DOHH2 (cell line): ENCODE data around the gene FOXC2.

Experiments used
- H3F3A ChIP-seq: fragments of 200-600 bp; sonication (generic), shearing (Covaris generic); 2 replicates; pipeline ENCODE4 v1.6.0; 2016; ENCODE audit warnings: antibody characterized with exemption, mild to moderate bottlenecking; ENCODE audit not compliant: control insufficient read depth, insufficient read depth
- H3K27ac ChIP-seq: fragments of 200-600 bp; sonication (generic); 2 replicates; pipeline ENCODE4 v1.5.1; 2014; ENCODE audit warnings: low read depth, mild to moderate bottlenecking, low read length, moderate library complexity
- H3K27me3 ChIP-seq: fragments of 200-600 bp; sonication (generic); 2 replicates; pipeline ENCODE4 v1.6.1; 2014; ENCODE audit warnings: mild to moderate bottlenecking, low read length, mixed read lengths; ENCODE audit not compliant: control insufficient read depth
- H3K36me3 ChIP-seq: fragments of 200-600 bp; sonication (generic); 2 replicates; pipeline ENCODE4 v1.6.1; 2014; ENCODE audit warnings: mild to moderate bottlenecking, low read length, moderate library complexity, mixed read lengths; ENCODE audit not compliant: control insufficient read depth
- H3K4me1 ChIP-seq: fragments of 200-600 bp; sonication (generic); 2 replicates; pipeline ENCODE4 v1.6.1; 2014; ENCODE audit warnings: mild to moderate bottlenecking, low read length, mixed read lengths; ENCODE audit not compliant: control insufficient read depth
- H3K4me2 ChIP-seq: fragments of 200-600 bp; sonication (generic); 2 replicates; pipeline ENCODE4 v1.6.0; 2014; ENCODE audit warnings: mild to moderate bottlenecking, low read length, moderate library complexity
- H3K4me3 ChIP-seq: fragments of 200-600 bp; sonication (generic); 2 replicates; pipeline ENCODE4 v1.5.1; 2014; ENCODE audit warnings: mild to moderate bottlenecking, low read length, mixed read lengths
- H3K79me2 ChIP-seq: fragments of 200-600 bp; sonication (generic); 2 replicates; pipeline ENCODE4 v1.6.1; 2014; ENCODE audit warnings: mild to moderate bottlenecking, low read length, mixed read lengths; ENCODE audit not compliant: control insufficient read depth
- H3K9me2 ChIP-seq: fragments of 200-600 bp; sonication (generic); replicated peaks from 2 replicates; pipeline ENCODE4 v1.6.1; 2014; ENCODE audit warnings: mild to moderate bottlenecking, low read length, mixed read lengths; ENCODE audit not compliant: control insufficient read depth
- H3K9me3 ChIP-seq: fragments of 200-600 bp; sonication (generic); 2 replicates; pipeline ENCODE4 v1.6.1; 2014; ENCODE audit warnings: antibody characterized with exemption, low read length, mixed read lengths; ENCODE audit not compliant: control insufficient read depth, insufficient read depth
- H4K20me1 ChIP-seq: fragments of 200-600 bp; sonication (generic); 2 replicates; pipeline ENCODE4 v1.6.0; 2014; ENCODE audit warnings: low read depth, mild to moderate bottlenecking, antibody characterized with exemption, low read length, moderate library complexity; ENCODE audit not compliant: control insufficient read depth, insufficient read depth
- CTCF ChIP-seq: fragments of 200-600 bp; sonication (generic); IDR thresholded peaks from one replicate; pipeline ENCODE4 v1.5.1; 2014; ENCODE audit warnings: antibody characterized with exemption, mild to moderate bottlenecking, low read depth, low read length; ENCODE audit not compliant: poor library complexity, severe bottlenecking
- EZH2phosphoT487 ChIP-seq: fragments of 200-600 bp; sonication (generic); IDR thresholded peaks from 2 replicates; pipeline ENCODE4 v1.6.1; 2017; ENCODE audit warnings: borderline replicate concordance, mild to moderate bottlenecking, antibody characterized with exemption, low read length, moderate library complexity, mixed read lengths

The FOXC2 gene

GRCh38 chr16:86573646-86574508, 7.2 kb downstream of the FOXC2 start:
- Histone ChIP-seq H3K27ac (no peak overlapping the region), H3K27me3 (no peaks in the 10 kb centered on the region), H3F3A (no peaks in the 10 kb centered on the region), H3K9me2 (no peaks in the 10 kb centered on the region), H3K9me3 (no peaks in the 10 kb centered on the region), H3K36me3 (no peaks in the 10 kb centered on the region), H3K4me2 (no peak overlapping the region), H4K20me1 (no peaks in the 10 kb centered on the region), H3K4me3 (no peak overlapping the region), H3K4me1 (no peaks in the 10 kb centered on the region), H3K79me2 (no peaks in the 10 kb centered on the region)
- no peak for TF ChIP-seq EZH2phosphoT487
- no peak for TF ChIP-seq CTCF

- Histone ChIP-seq H3K4me3 (no peak overlapping the region), H3K9me2 (no peaks in the 10 kb centered on the region), H3K9me3 (no peaks in the 10 kb centered on the region), H3K36me3 (no peaks in the 10 kb centered on the region), H3K4me1 (no peaks in the 10 kb centered on the region), H3K79me2 (no peaks in the 10 kb centered on the region), H3K4me2 (no peak overlapping the region), H3K27me3 (no peaks in the 10 kb centered on the region), H3K27ac (no peak overlapping the region), H4K20me1 (no peaks in the 10 kb centered on the region), H3F3A (no peaks in the 10 kb centered on the region)
- no peak for TF ChIP-seq CTCF
- no peak for TF ChIP-seq EZH2phosphoT487
These were observed 8.0 kb downstream of the FOXC2 start for GRCh38 chr16:86574646-86575045.

- H3K79me2 ChIP-seq: no peaks in the 10 kb centered on the region
These were observed 8.6 kb downstream of the FOXC2 start for GRCh38 chr16:86575095-86575685.

More at GRCh38 chr16:86575095-86575685, 8.6 kb downstream of the FOXC2 start:
- Histone ChIP-seq H3K9me3 (no peaks in the 10 kb centered on the region), H3K4me3 (no peak overlapping the region), H3K27ac (no peak overlapping the region), H3K9me2 (no peaks in the 10 kb centered on the region), H3F3A (no peaks in the 10 kb centered on the region), H4K20me1 (no peaks in the 10 kb centered on the region), H3K27me3 (no peaks in the 10 kb centered on the region), H3K4me2 (no peak overlapping the region), H3K36me3 (no peaks in the 10 kb centered on the region), H3K4me1 (no peaks in the 10 kb centered on the region)
- TF ChIP-seq EZH2phosphoT487 (no peak), CTCF (no peak)
